HG03060 (cell line): ENCODE results near the gene ITM2C.

Experiments used
- ATAC-seq: cut with Tn5 transposase; IDR thresholded peaks from one replicate; pipeline ENCODE4 v1.9.1; 2021; ENCODE audit warnings: low read depth, moderate number of reproducible peaks; ENCODE audit not compliant: unreplicated experiment

The ITM2C gene

DNA sequence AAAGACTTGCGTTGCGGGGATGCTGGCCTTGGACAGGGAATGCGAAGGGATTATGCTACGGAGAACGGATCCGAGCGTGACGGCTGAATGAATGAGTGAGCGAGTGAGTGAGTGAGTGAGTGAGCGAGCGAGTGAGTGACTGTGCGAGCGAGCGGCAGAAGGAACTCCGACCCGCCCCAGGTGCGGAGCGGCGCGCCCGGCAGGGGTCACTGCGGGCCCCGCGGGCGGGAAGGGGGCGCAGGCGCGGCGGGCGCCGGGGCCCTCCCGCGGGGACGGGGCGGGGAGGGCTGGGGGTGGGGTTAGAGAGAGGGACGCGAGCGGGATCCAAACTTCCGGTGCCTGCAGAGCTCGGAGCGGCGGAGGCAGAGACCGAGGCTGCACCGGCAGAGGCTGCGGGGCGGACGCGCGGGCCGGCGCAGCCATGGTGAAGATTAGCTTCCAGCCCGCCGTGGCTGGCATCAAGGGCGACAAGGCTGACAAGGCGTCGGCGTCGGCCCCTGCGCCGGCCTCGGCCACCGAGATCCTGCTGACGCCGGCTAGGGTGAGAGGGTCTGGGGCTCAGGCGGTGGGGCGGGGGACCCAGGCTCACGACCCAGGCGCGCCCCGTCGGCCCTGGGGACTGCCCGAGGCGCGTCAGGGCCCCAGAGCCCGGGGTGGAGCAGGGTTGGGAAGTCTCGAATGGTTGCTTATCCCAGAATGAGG lies at the start of gene ITM2C:
Gene ITM2C, plus strand, starts transcription at position 338 of the 702 bp plus-strand sequence. Its CDS starts 84 bp downstream, at position 422.
- ATAC-seq, result no peak

- ATAC-seq, result no peak
Observed at GRCh38 chr2:230815088-230815487, 49.7 kb upstream of the ITM2C start.

GRCh38 chr2:230816735-230817134 lies 48.0 kb upstream of the ITM2C start:
- no peak for ATAC-seq

- ATAC-seq, result no peak
Observed at GRCh38 chr2:230819433-230819832, 45.3 kb upstream of the ITM2C start.

- no peak for ATAC-seq
Observed at GRCh38 chr2:230821261-230821990, 43.3 kb upstream of the ITM2C start.

DNA sequence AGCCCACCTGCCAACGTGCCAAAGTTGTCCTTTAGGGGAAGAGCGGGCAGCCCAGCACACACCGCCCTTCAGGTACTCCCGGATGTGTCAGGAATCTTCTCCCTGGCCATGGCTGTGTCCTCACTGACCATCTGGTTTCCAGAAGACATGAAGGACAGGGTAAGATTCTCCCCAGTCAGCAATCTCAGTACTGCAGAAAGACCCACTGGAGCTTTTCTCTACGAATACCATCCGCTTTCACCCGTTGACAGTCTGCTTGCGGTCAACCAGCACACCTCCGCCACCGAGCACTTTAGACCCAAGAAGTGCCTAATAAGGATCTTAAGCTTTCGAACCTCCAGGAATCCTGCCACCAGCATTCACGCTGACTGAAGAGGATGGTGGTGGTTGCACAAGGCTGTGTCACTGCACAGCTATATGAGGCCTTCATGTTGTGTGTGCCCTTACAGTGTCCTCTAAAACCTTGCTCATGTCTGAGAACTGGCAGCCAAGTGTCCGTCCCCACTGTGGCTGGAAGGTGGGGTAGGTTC lies 42.7 kb upstream of the ITM2C start:
- no peak for ATAC-seq

- no peak for ATAC-seq
Observed at GRCh38 chr2:230823264-230823964, 41.3 kb upstream of the ITM2C start.

- ATAC-seq, result no peak
Observed at GRCh38 chr2:230824406-230824978, 40.2 kb upstream of the ITM2C start.

GRCh38 chr2:230825354-230825753 lies 39.4 kb upstream of the ITM2C start:
- ATAC-seq, result no peak

DNA sequence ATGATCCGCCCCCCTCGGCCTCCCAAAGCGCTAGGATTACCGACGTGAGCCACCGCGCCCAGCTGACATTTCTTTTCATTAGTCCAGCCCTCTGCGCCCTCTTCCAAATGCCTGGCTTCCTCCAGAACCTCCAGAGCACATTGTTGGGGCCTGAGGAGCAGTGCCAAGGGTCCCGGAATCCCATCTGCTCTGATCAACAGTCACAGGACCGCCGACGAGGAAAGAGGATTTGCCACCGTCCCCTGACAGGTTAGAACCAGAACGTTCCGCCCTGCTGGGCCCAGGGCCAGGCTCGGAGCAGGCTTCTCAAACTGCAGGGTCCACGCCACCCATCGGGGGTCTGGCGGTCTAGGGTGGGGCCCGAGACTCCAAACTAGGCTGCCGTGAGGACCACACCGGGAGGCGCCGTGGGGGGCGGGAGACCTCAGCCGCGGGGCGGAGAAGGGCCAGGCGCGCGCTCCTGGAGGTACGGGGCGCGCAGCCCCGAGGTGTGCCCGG lies 36.9 kb upstream of the ITM2C start:
- no peak for ATAC-seq

DNA sequence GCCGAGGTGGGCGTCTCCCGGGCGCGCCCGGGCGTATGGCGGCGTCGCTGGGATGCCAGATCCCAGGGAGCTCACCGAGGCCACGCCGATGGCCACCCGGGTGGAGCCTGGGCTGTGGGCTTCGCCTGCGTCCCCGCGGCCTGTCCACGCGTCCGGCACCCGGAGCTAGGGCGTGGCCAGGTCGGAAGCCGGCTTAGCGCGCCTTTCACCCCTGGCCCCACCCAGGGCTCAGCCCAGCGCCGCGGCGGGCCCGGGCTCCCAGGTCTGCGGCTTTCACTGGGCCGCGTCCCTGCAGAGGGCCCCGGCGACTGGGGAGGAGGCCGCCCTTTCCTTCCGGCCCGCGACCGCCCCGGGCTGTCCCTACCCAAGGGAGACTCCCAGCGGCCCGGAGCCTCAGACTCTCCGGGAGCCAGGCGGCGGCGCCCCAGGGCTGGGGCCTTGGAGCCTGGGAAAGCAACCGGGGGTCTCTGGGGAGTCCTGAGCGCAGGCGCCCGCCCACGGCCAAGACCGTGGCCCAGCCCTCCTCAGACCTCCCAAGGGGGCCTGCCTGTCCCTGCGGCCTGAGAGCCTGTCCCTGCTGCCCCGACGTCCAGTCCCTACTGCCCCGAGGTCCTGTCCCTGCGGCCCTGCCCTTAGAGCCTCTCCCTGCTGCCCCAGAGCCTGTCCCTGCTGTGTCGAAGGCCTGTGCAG lies 36.3 kb upstream of the ITM2C start:
- ATAC-seq, result no peak

- no peak for ATAC-seq
Observed at GRCh38 chr2:230829293-230829692, 35.4 kb upstream of the ITM2C start.

- no peak for ATAC-seq
Observed at GRCh38 chr2:230829959-230830358, 34.8 kb upstream of the ITM2C start.

- ATAC-seq, result no peak
Observed at GRCh38 chr2:230830428-230830827, 34.3 kb upstream of the ITM2C start.

- no peak for ATAC-seq
Observed at GRCh38 chr2:230840301-230840700, 24.4 kb upstream of the ITM2C start.

DNA sequence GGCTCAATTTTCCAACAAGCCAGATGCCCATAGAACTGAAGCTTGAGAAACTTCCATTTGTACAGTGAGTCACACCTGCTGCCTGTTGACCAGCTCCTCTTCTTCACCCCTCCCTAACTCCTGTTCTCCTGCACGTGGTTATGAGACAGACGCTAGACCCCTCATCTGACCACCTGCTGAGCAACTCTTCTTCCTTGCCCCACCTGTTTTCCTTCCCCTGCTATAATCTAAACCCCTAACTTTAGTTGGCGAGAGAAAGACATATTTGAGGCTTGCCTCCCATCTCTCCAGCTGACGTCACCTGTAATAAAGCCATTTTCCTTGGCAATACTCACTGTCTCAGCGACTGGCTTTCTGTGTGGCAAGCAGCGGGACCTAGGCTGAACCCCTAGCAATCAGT lies 22.3 kb upstream of the ITM2C start:
- no peak for ATAC-seq

- ATAC-seq, result no peak
Observed at GRCh38 chr2:230843132-230843531, 21.6 kb upstream of the ITM2C start.

DNA sequence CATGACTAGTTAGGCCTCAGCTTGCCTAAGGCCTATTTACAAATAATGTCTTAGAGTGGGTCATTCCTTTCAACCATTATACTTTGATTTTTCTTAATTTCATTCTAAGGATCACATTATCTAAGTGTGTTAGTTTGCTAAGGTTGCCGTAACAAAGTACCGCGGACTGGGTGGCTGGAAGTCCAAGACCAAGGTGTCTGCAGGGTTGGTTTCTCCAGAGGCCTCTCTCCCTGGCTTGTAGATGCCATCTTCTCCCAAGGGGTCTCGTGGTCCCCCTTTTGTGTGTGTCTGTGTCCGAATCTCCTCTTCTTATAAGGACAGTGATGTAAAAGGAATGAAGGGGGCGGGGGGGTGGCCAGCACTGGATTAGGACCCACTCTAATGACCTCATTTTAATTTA lies 18.4 kb upstream of the ITM2C start:
- ATAC-seq, result no peak

- ATAC-seq, result no peak
Observed at GRCh38 chr2:230847883-230848388, 16.8 kb upstream of the ITM2C start.
